Activated B cell treated with CpG ODN at 0.5 μM for 24 hours (primary cell): ENCODE data around the gene ATP11A. TPM values are rescaled to one million over a fixed set of nuclear protein-coding genes. Genes with fewer than 3 reads are reported as not detected.

ENCODE experiments used
- ATAC-seq: fragments of 200-7000 bp; cut with Tn5 transposase; one replicate; pipeline ENCODE4 v1.10.0; 2021; ENCODE audit warnings: low read depth, mild to moderate bottlenecking, moderate library complexity
- CTCF ChIA-PET: fragments of 350-600 bp; sonication (Branson Sonifier 250); formaldehyde crosslinking; loops from one replicate; lab custom pipeline; 2021; ENCODE audit warnings: antibody characterized with exemption; lab: Charles Lee
- POLR2A ChIA-PET: fragments of 350-600 bp; sonication (Branson Sonifier 250); formaldehyde crosslinking; loops from one replicate; lab custom pipeline; 2021; ENCODE audit warnings: antibody characterized with exemption; lab: Charles Lee
- DNase-seq: peaks from one replicate; pipeline ENCODE4 v3.0.0; 2022
- H3K27ac Mint-ChIP-seq: one replicate; pipeline ENCODE4 v1.8.0; 2020; ENCODE audit warnings: mixed read lengths
- H3K27me3 Mint-ChIP-seq: one replicate; pipeline ENCODE4 v1.8.0; 2021; ENCODE audit warnings: mixed read lengths
- H3K36me3 Mint-ChIP-seq: one replicate; pipeline ENCODE4 v1.8.0; 2021; ENCODE audit warnings: low read depth, mixed read lengths
- H3K4me1 Mint-ChIP-seq: one replicate; pipeline ENCODE4 v1.8.0; 2021; ENCODE audit warnings: mixed read lengths
- H3K4me3 Mint-ChIP-seq: one replicate; pipeline ENCODE4 v1.8.0; 2020; ENCODE audit warnings: mild to moderate bottlenecking, mixed read lengths
- H3K9me3 Mint-ChIP-seq: one replicate; pipeline ENCODE4 v1.8.0; 2020; ENCODE audit warnings: mixed read lengths
- CTCF ChIP-seq: fragments of 200-600 bp; IDR thresholded peaks from one replicate; pipeline ENCODE4 v1.8.0; 2022; ENCODE audit warnings: antibody characterized with exemption, mild to moderate bottlenecking
- intact Hi-C: fragments of 100-400 bp; cut with micrococcal nuclease; formaldehyde crosslinking; loops from one replicate; pipeline ENCODE4 v1.15.1; 2024
- total RNA-seq: library from RNA; stranded (reverse); gene quantifications from 2 replicates; pipeline ENCODE4 v1.2.3, GENCODE V29; 2022

The ATP11A gene
- total RNA-seq, 1 donor from 2014 or later: 49.6 TPM

GRCh38 chr13:112773601-112774447 lies 84.0 kb downstream of the ATP11A start:
- Mint-ChIP-seq H3K36me3 (peaks cover 2% of the 10 kb centered on the region), H3K27ac (no peak overlapping the region), H3K4me1 (peaks cover 3% of the 10 kb centered on the region), H3K27me3 (no peaks in the 10 kb centered on the region), H3K9me3 (no peaks in the 10 kb centered on the region), H3K4me3 (no peak overlapping the region)
- intact Hi-C loops: no loop called here
- ATAC-seq (no peak), DNase-seq (no peak)
- POLR2A ChIA-PET: no interaction called here
- TF ChIP-seq CTCF: no peak
- CTCF ChIA-PET: interaction anchor here (0.6 kb wide), 1 partner anchor 145 kb away, joined by 3 read pairs; no protein-coding TSS in a partner anchor

- intact Hi-C loops: no loop called here
- no peaks in the 10 kb centered on the region for H3K9me3 Mint-ChIP-seq
- ATAC-seq: no peak
- DNase-seq: no peak
- TF ChIP-seq CTCF: no peak
- no peak overlapping the region for H3K4me3 Mint-ChIP-seq
- peaks cover 2% of the 10 kb centered on the region for H3K36me3 Mint-ChIP-seq
- ChIA-PET CTCF (no interaction called here), POLR2A (no interaction called here)
- no peak overlapping the region for H3K27ac Mint-ChIP-seq
- H3K27me3 Mint-ChIP-seq: no peaks in the 10 kb centered on the region
- H3K4me1 Mint-ChIP-seq: peaks cover under 1% of the 10 kb centered on the region
Measured at GRCh38 chr13:112774448-112774792, 84.6 kb downstream of the ATP11A start.

- H3K27me3 Mint-ChIP-seq: no peaks in the 10 kb centered on the region
- no peak for ATAC-seq
- peaks cover 2% of the 10 kb centered on the region for H3K36me3 Mint-ChIP-seq
- ChIA-PET CTCF (no interaction called here), POLR2A (no interaction called here)
- intact Hi-C loops: no loop called here
- H3K9me3 Mint-ChIP-seq: no peaks in the 10 kb centered on the region
- no peak overlapping the region for H3K27ac Mint-ChIP-seq
- no peak overlapping the region for H3K4me3 Mint-ChIP-seq
- DNase-seq: no peak
- no peak for TF ChIP-seq CTCF
- no peaks in the 10 kb centered on the region for H3K4me1 Mint-ChIP-seq
Measured at GRCh38 chr13:112774829-112775565, 85.2 kb downstream of the ATP11A start.

- Mint-ChIP-seq H3K4me1 (no peaks in the 10 kb centered on the region), H3K27ac (no peak overlapping the region), H3K27me3 (no peaks in the 10 kb centered on the region), H3K36me3 (no peaks in the 10 kb centered on the region), H3K4me3 (no peak overlapping the region), H3K9me3 (no peaks in the 10 kb centered on the region)
- ChIA-PET POLR2A (no interaction called here), CTCF (no interaction called here)
- no peak for TF ChIP-seq CTCF
- ATAC-seq (no peak), DNase-seq (no peak)
- intact Hi-C loops: no loop called here
Measured at GRCh38 chr13:112775791-112776279, 86.0 kb downstream of the ATP11A start.

- intact Hi-C loops: no loop called here
- no peak for DNase-seq
- ChIA-PET CTCF (no interaction called here), POLR2A (no interaction called here)
- no peak overlapping the region for H3K27ac Mint-ChIP-seq
- no peak for ATAC-seq
- no peaks in the 10 kb centered on the region for H3K4me1 Mint-ChIP-seq
- no peak for TF ChIP-seq CTCF
- no peaks in the 10 kb centered on the region for H3K36me3 Mint-ChIP-seq
- H3K27me3 Mint-ChIP-seq: no peaks in the 10 kb centered on the region
- H3K9me3 Mint-ChIP-seq: no peaks in the 10 kb centered on the region
- no peak overlapping the region for H3K4me3 Mint-ChIP-seq
Measured at GRCh38 chr13:112776354-112776753, 86.5 kb downstream of the ATP11A start.
